22Rv1 (cell line): ENCODE results near the gene NEAT1.

Experiments
- H3K27ac ChIP-seq: fragments of 450-650 bp; 2 replicates; pipeline ENCODE4 v1.5.1; 2017
- CTCF ChIP-seq: fragments of 450-650 bp; IDR thresholded peaks from 2 replicates; pipeline ENCODE4 v1.5.1; 2017; ENCODE audit warnings: mild to moderate bottlenecking
- ZFX ChIP-seq: fragments of 450-650 bp; IDR thresholded peaks from 2 replicates; pipeline ENCODE4 v1.6.1; 2017; ENCODE audit warnings: antibody characterized with exemption, borderline replicate concordance

Gene NEAT1

GRCh38 chr11:65438257-65439151 is 15.9 kb downstream of the NEAT1 start:
- no peak overlapping the region for H3K27ac ChIP-seq
- TF ChIP-seq CTCF (no peak), ZFX (no peak)

GRCh38 chr11:65439331-65440181 is 17.0 kb downstream of the NEAT1 start:
- H3K27ac ChIP-seq: no peak overlapping the region
- TF ChIP-seq CTCF (no peak), ZFX (no peak)

- TF ChIP-seq CTCF (no peak), ZFX (no peak)
- no peak overlapping the region for H3K27ac ChIP-seq
Measured at GRCh38 chr11:65440831-65441499, 18.4 kb downstream of the NEAT1 start.

- no peak for TF ChIP-seq ZFX
- no peak for TF ChIP-seq CTCF
- H3K27ac ChIP-seq: no peak overlapping the region
Measured at GRCh38 chr11:65442842-65443331, 20.3 kb downstream of the NEAT1 start.

GRCh38 chr11:65444314-65445051 is 21.9 kb downstream of the NEAT1 start:
- no peak overlapping the region for H3K27ac ChIP-seq
- TF ChIP-seq CTCF: no peak
- no peak for TF ChIP-seq ZFX

GRCh38 chr11:65445101-65445603 is 22.6 kb downstream of the NEAT1 start:
- TF ChIP-seq ZFX: no peak
- no peak for TF ChIP-seq CTCF
- H3K27ac ChIP-seq: no peak overlapping the region
